Epithelial cell of proximal tubule (primary cell): Measurements from ENCODE around the gene PERCC1. TPM values are rescaled to one million over a fixed set of nuclear protein-coding genes. Genes with fewer than 3 reads are reported as not detected.

Source experiments
- DNase-seq: peaks from one replicate; pipeline ENCODE4 v3.0.0-alpha.2; 2011; ENCODE audit warnings: low read depth
- H3K4me3 ChIP-seq: 2 replicates; pipeline ENCODE4 v1.5.1; 2011; ENCODE audit warnings: low read depth, mild to moderate bottlenecking, low read length
- total RNA-seq: library from RNA; depleted of rRNA; stranded (reverse); fragments of >200 nt; gene quantifications from 2 replicates; pipeline ENCODE4 v1.2.3, GENCODE V29; 2015
- TF ChIP-seq, protein P1 (sequence below): conservative IDR thresholded peaks from 2 replicates; pipeline ENCODE4 v1.5.1; 2012; ENCODE audit warnings: low read depth, mild to moderate bottlenecking, low read length

PERCC1 gene
- total RNA-seq, 1 donor from 2014 or later: not detected

DNA sequence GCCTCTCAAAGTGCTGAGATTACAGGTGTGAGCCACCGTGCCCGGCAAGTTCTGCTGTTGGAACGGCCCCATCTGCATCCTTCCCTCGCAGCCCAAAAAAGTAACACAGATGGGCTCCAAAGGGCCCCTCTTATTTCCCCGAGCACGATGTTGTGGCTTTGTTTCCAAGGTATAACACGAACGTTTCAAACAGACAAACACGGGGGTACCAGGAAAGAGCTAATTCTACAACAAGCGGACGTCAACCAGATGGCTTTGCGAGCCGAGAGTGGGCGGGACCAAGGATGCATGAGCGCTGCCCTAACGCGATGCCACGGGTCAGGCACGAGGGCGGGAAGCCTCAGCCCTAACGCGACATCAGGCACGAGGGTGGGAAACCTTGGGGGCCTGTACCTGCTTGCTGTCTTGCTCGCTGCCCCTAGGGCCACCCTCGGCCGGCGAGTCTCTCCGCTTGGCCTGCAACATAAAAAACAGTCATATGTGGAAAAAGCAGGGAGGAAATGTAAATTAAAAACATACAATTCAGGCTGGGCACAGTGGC lies 40.6 kb upstream of the PERCC1 start:
- TF ChIP-seq, protein P1, sequence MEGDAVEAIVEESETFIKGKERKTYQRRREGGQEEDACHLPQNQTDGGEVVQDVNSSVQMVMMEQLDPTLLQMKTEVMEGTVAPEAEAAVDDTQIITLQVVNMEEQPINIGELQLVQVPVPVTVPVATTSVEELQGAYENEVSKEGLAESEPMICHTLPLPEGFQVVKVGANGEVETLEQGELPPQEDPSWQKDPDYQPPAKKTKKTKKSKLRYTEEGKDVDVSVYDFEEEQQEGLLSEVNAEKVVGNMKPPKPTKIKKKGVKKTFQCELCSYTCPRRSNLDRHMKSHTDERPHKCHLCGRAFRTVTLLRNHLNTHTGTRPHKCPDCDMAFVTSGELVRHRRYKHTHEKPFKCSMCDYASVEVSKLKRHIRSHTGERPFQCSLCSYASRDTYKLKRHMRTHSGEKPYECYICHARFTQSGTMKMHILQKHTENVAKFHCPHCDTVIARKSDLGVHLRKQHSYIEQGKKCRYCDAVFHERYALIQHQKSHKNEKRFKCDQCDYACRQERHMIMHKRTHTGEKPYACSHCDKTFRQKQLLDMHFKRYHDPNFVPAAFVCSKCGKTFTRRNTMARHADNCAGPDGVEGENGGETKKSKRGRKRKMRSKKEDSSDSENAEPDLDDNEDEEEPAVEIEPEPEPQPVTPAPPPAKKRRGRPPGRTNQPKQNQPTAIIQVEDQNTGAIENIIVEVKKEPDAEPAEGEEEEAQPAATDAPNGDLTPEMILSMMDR: no peak
- DNase-seq: no peak
- no peak overlapping the region for H3K4me3 ChIP-seq

DNA sequence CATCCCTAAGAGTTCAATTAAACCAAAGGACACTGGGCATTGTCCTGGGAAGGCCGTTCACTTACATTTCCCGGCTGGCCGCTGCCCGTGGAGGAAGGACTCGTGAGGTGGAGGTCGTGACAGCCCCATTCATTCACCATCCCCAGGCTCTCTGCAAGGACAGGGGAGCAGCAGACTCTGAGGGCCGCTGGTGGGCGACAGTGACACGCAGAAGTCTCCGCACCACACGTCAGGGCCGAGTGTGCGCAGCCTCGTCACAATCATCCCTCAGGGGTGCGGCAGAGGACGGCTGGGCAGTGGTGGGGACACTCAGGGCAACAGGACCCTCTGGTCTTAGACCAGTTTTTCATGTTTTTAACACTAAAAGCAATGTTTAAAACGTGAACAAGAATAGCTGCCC lies 38.1 kb upstream of the PERCC1 start:
- DNase-seq: no peak
- TF ChIP-seq, protein P1: no peak
- H3K4me3 ChIP-seq: no peak overlapping the region

DNA sequence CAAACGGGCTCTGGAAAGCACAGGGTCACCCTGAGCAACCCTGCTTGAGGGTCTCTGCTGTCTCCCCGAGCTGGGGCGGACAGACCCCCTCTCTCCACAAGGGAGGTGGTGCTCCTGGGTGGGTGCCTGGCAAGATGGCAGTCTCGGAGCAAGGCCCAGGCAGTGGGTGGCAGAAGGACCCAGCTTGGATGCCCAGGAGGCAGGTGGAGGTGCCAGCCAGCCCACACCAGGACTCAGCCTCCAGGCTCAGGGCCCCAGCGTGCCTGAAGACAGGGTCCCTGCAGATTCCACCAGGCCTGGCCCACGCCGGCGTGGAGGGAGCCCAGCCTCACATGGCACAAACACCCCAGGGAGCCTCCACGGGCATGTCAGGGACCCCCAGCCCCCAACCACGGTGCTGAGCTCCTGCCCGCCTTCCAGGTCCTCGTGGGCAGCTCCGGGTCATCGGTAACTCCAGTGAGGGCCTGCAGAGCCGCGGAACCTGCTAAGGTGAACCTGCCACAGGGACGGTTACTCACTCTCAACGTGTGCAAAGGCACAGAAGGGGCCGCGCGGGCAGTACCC lies 37.2 kb upstream of the PERCC1 start:
- no peak overlapping the region for H3K4me3 ChIP-seq
- TF ChIP-seq, protein P1: no peak
- no peak for DNase-seq

DNA sequence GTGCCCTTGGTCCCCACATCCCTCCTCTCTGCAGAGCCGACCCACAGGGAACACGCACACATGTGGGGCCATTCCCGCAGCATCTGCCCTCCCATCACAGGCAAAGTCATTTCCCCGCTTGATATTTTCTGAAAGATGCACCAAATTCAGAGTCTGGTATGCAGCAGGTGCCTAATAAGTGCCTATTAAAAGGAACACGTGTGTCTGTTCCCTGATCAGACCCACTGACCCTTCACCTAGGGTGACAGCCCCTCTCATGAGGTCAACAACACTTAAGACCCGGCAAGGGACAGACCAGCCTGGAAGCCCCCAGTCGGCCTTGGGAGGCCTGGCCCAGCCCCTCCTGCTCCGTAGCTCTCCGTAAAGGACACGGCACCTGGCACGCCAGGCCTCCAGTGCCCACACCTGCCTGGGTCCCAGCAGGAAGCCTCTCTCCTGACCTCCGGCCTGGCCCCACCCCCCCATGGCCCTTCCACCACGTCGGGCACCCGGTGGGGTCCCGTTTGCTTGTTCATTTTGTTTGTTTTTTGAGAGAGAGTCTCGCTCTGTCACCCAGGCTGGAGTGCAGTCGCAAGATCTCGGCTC lies 36.4 kb upstream of the PERCC1 start:
- no peak for DNase-seq
- H3K4me3 ChIP-seq: no peak overlapping the region
- TF ChIP-seq, protein P1: no peak

DNA sequence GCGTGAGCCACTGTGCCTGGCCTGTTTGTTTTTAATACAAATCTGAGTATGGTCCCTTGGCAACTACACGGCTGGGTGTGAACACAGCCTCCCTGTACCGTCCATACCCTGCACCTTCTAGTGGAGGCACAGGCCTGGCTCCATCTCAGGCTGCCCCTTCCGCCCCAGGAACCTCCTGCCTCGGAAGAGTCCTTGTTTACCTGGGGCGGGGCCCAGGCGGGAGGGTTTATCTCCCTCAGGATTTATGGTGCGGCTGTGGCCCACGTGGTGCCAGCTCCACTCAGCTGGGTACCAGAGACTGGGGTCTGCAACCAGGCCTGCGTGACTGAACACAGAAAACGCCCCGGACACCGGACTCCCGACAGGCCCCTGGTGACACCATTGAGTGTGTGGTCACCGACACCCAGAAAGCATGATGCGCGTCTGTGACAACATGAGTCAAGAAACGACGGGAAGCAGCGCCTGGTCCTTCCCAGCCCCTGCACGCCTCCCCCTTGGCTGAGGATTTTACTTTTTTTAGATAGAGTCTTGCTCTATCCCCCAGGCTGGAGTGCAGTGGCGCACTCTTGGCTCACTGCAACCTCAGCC lies 35.3 kb upstream of the PERCC1 start:
- TF ChIP-seq, protein P1: no peak
- no peak for DNase-seq
- H3K4me3 ChIP-seq: no peak overlapping the region

GRCh38 chr16:1397779-1398178 lies 33.1 kb upstream of the PERCC1 start:
- DNase-seq: no peak
- TF ChIP-seq, protein P1: no peak
- H3K4me3 ChIP-seq: no peak overlapping the region

- TF ChIP-seq, protein P1: no peak
- no peak for DNase-seq
- H3K4me3 ChIP-seq: no peak overlapping the region
These were observed 32.5 kb upstream of the PERCC1 start for GRCh38 chr16:1398351-1398750.
